Liver (tissue), 9 donors: Measurements from ENCODE around the gene DYNLT2. TPM values are rescaled to one million over a fixed set of nuclear protein-coding genes. Genes with fewer than 3 reads are reported as not detected.

Experiments
- DNase-seq: peaks from one replicate; pipeline ENCODE4 v3.0.0-alpha.2; 2017; ENCODE audit warnings: low spot score
- H3K27ac ChIP-seq, 2 donors: one replicate each; pipeline ENCODE4 v1.7.0; 2013; ENCODE audit warnings: inconsistent platforms in 2 of 2, low read length in 2 of 2, control low read depth in 1 of 2, low read depth in 1 of 2, mild to moderate bottlenecking in 1 of 2
- H3K27me3 ChIP-seq, 4 donors: one replicate each; pipeline versions ENCODE4 v1.6.1 to v1.7.0; 2013; ENCODE audit warnings: low read length in 3 of 4, inconsistent platforms in 1 of 4, mild to moderate bottlenecking in 1 of 4, moderate library complexity in 1 of 4; ENCODE audit not compliant: control insufficient read depth in 4 of 4, insufficient read depth in 4 of 4
- H3K36me3 ChIP-seq, 4 donors: one replicate each; pipeline versions ENCODE4 v1.6.1 to v1.7.0; 2013; ENCODE audit warnings: low read length in 3 of 4, mild to moderate bottlenecking in 3 of 4, low read depth in 1 of 4, moderate library complexity in 1 of 4; ENCODE audit not compliant: control insufficient read depth in 4 of 4, insufficient read depth in 3 of 4
- H3K4me1 ChIP-seq, 4 donors: one replicate each; pipeline versions ENCODE4 v1.6.1 to v1.7.0; 2013; ENCODE audit warnings: low read length in 3 of 4, mild to moderate bottlenecking in 3 of 4, moderate library complexity in 1 of 4; ENCODE audit not compliant: control insufficient read depth in 4 of 4, insufficient read depth in 4 of 4
- H3K4me3 ChIP-seq, 3 donors: one replicate each; pipeline versions ENCODE4 v1.6.1 to v1.7.0; 2013; ENCODE audit warnings: low read length in 3 of 3, control low read depth in 1 of 3, low read depth in 1 of 3, mild to moderate bottlenecking in 1 of 3
- H3K9ac ChIP-seq, 2 donors: one replicate each; pipeline ENCODE4 v1.7.0; 2013; ENCODE audit warnings: low read length in 2 of 2, mild to moderate bottlenecking in 2 of 2, moderate library complexity in 2 of 2, control low read depth in 1 of 2, low read depth in 1 of 2
- H3K9me3 ChIP-seq, 4 donors: one replicate each; pipeline versions ENCODE4 v1.6.1 to v1.7.0; 2013; ENCODE audit warnings: low read length in 3 of 4; ENCODE audit not compliant: control insufficient read depth in 4 of 4
- EGR1 ChIP-seq, 2 donors: IDR thresholded peaks; 2 replicates each; pipeline ENCODE4 v1.6.1; 2016 to 2018; ENCODE audit warnings: antibody characterized with exemption in 2 of 2, low read depth in 2 of 2
- FOXA1 ChIP-seq: IDR thresholded peaks from 2 replicates; pipeline ENCODE4 v1.6.1; 2016; ENCODE audit warnings: antibody characterized with exemption
- FOXA2 ChIP-seq: IDR thresholded peaks from 2 replicates; pipeline ENCODE4 v1.6.1; 2016; ENCODE audit warnings: antibody characterized with exemption
- GABPA ChIP-seq, 2 donors: IDR thresholded peaks in 1 of 2; conservative IDR thresholded peaks in 1 of 2; 2 replicates each; pipeline ENCODE4 v1.6.1; 2016; ENCODE audit warnings: antibody characterized with exemption in 2 of 2, mild to moderate bottlenecking in 1 of 2, moderate library complexity in 1 of 2
- HNF4A ChIP-seq, 2 donors: conservative IDR thresholded peaks; 2 replicates each; pipeline ENCODE4 v1.6.1; 2016; ENCODE audit warnings: antibody characterized with exemption in 2 of 2, mild to moderate bottlenecking in 2 of 2
- HNF4G ChIP-seq: IDR thresholded peaks from 2 replicates; pipeline ENCODE4 v1.6.1; 2016; ENCODE audit warnings: antibody characterized with exemption
- JUND ChIP-seq, 2 donors: IDR thresholded peaks; 2 replicates each; pipeline ENCODE4 v1.6.1; 2016; ENCODE audit warnings: antibody characterized with exemption in 2 of 2
- NR2F2 ChIP-seq: IDR thresholded peaks from 2 replicates; pipeline ENCODE4 v1.6.1; 2016; ENCODE audit warnings: antibody characterized with exemption
- RAD21 ChIP-seq, 2 donors: IDR thresholded peaks; 2 replicates each; pipeline ENCODE4 v1.6.1; 2016; ENCODE audit warnings: antibody characterized with exemption in 2 of 2, mild to moderate bottlenecking in 2 of 2
- RXRA ChIP-seq, 2 donors: IDR thresholded peaks; 2 replicates each; pipeline ENCODE4 v1.6.1; 2017 to 2018; ENCODE audit warnings: antibody characterized with exemption in 2 of 2, mild to moderate bottlenecking in 1 of 2
- SP1 ChIP-seq: IDR thresholded peaks from 2 replicates; pipeline ENCODE4 v1.6.1; 2018; ENCODE audit warnings: antibody characterized with exemption, mild to moderate bottlenecking
- TAF1 ChIP-seq: conservative IDR thresholded peaks from 2 replicates; pipeline ENCODE4 v1.6.1; 2016; ENCODE audit warnings: antibody characterized with exemption, mild to moderate bottlenecking
- YY1 ChIP-seq: IDR thresholded peaks from 2 replicates; pipeline ENCODE4 v1.6.1; 2016; ENCODE audit warnings: antibody characterized with exemption, mild to moderate bottlenecking
- WGBS: extraction: QIAGEN DNeasy Blood & Tissue Kit; methylation state at CpG from one replicate; pipeline ENCODE4 v1.1.7; 2013; 5-methylcytosine and 5-hydroxymethylcytosine counted together
- polyA plus RNA-seq, 2 donors: library from polyadenylated mRNA; stranded (reverse) in 1 of 2; unstranded in 1 of 2; fragments of 200-250 nt in 1 of 2; fragments of >200 nt in 1 of 2; fragmentation: Nextera tagmentation in 1 of 2; extraction: Ambion mirVana in 1 of 2; gene quantifications; one replicate each; pipeline versions ENCODE4 v1.2.1 to v1.2.3, GENCODE V29; 2013 to 2015
- total RNA-seq, 2 donors: library from RNA; depleted of rRNA; stranded (reverse); fragments of >200 nt; gene quantifications; one replicate each; pipeline ENCODE4 v1.2.3, GENCODE V29; 2014
- TF ChIP-seq, protein P1 (sequence below): IDR thresholded peaks from 2 replicates; pipeline ENCODE4 v1.6.1; 2016; ENCODE audit warnings: antibody characterized with exemption
- TF ChIP-seq, protein P2 (sequence below): IDR thresholded peaks from 2 replicates; pipeline ENCODE4 v1.6.1; 2016; ENCODE audit warnings: antibody characterized with exemption
- TF ChIP-seq, protein P3 (sequence below): IDR thresholded peaks from 2 replicates; pipeline ENCODE4 v1.6.1; 2016; ENCODE audit warnings: antibody characterized with exemption, mild to moderate bottlenecking
- TF ChIP-seq, protein P4 (sequence below): fragments of 150-350 bp; IDR thresholded peaks from 2 replicates; pipeline ENCODE4 v1.5.1; 2017; ENCODE audit warnings: improper control_type of control experiment, low read depth, low read length; ENCODE audit not compliant: missing input control
- TF ChIP-seq, protein P5 (sequence below): IDR thresholded peaks from 2 replicates; pipeline ENCODE4 v1.6.1; 2016; ENCODE audit warnings: antibody characterized with exemption
- donor health status: healthy.
- donor health status: healthy.
- donor health status: healthy.
- donor health status: healthy.
- donor health status: healthy.

DYNLT2 gene
- total and polyA plus RNA-seq, 4 donors = 0.37 to 2.3 (median 1.2) TPM

DNA sequence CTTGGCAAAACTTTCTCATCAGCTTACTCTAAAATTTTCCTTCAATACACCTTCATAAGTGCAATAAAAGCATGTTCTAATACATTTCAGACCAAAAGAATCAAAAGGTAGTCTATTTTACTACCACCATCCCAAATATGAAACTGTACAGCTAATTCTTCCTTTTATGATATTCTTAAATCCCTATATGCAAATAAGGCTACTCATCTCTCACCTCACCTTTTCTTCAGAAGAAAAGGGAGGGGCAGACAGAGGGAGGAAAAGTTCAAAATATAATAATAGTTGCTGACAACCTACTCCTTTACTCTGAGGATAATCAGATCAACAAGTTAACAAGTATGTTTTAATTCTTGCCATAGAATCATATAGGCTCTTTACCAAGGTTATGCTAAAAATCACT, 42.1 kb downstream of the DYNLT2 start:
- TF ChIP-seq, protein P1, sequence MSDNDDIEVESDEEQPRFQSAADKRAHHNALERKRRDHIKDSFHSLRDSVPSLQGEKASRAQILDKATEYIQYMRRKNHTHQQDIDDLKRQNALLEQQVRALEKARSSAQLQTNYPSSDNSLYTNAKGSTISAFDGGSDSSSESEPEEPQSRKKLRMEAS = no peak
- TF ChIP-seq, protein P2, sequence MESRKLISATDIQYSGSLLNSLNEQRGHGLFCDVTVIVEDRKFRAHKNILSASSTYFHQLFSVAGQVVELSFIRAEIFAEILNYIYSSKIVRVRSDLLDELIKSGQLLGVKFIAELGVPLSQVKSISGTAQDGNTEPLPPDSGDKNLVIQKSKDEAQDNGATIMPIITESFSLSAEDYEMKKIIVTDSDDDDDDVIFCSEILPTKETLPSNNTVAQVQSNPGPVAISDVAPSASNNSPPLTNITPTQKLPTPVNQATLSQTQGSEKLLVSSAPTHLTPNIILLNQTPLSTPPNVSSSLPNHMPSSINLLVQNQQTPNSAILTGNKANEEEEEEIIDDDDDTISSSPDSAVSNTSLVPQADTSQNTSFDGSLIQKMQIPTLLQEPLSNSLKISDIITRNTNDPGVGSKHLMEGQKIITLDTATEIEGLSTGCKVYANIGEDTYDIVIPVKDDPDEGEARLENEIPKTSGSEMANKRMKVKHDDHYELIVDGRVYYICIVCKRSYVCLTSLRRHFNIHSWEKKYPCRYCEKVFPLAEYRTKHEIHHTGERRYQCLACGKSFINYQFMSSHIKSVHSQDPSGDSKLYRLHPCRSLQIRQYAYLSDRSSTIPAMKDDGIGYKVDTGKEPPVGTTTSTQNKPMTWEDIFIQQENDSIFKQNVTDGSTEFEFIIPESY = no peak
- no peak for TF ChIP-seq FOXA1
- TF ChIP-seq EGR1 (IDR thresholded peaks at IDR 0.05; ENCODE audit: low read depth in 2 of 2) = no peak
- no peak for TF ChIP-seq HNF4A (conservative IDR thresholded peaks at IDR 0.05)
- TF ChIP-seq HNF4G = no peak
- peaks cover 0 to 13% (median 8%) of the 10 kb centered on the region in 4 donors for H3K4me1 ChIP-seq
- peaks cover 1 to 29% (median 21%) of the 10 kb centered on the region in 4 donors for H3K36me3 ChIP-seq
- no peak overlapping the region for H3K4me3 ChIP-seq
- no peaks in the 10 kb centered on the region for H3K27me3 ChIP-seq
- H3K27ac ChIP-seq = no peak overlapping the region
- DNase-seq = no peak
- H3K9ac ChIP-seq = no peak overlapping the region
- no peaks in the 10 kb centered on the region for H3K9me3 ChIP-seq

DNA sequence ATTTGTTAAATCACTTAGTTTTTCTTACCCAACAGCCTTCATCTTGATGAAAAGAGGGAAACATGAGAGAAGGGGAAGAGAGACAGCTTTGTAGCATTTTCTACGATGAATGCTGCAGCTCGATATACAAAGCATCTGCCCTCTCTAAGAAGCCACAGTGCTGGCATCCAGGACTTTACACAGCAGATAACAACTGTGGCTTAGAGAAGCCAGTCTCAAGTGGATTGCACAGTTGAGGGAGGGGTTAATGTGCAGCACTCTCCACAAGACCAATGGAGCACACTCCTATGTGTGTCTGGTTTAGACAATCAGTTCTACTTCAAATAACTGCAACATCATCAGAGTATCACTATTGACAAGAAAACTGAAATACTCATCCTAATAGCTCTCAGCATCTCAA, 43.6 kb downstream of the DYNLT2 start:
- WGBS = 95% methylated on average over 2 of the region's 2 CpGs
- peaks cover 1 to 21% (median 15%) of the 10 kb centered on the region in 4 donors for H3K36me3 ChIP-seq

More for the DNA sequence above, 43.6 kb downstream of the DYNLT2 start:
- no peak for DNase-seq
- no peak overlapping the region for H3K27ac ChIP-seq
- no peak overlapping the region for H3K9ac ChIP-seq
- TF ChIP-seq JUND (IDR thresholded peaks at IDR 0.05) = no peak
- TF ChIP-seq GABPA (IDR thresholded peaks at IDR 0.05 in 1 of 2, conservative IDR thresholded peaks at IDR 0.05 in 1 of 2) = no peak
- no peak for TF ChIP-seq NR2F2
- TF ChIP-seq, protein P2 = no peak
- TF ChIP-seq HNF4A (conservative IDR thresholded peaks at IDR 0.05) = no peak
- no peak for TF ChIP-seq TAF1
- no peak for TF ChIP-seq YY1
- no peak for TF ChIP-seq RAD21 (IDR thresholded peaks at IDR 0.05)
- TF ChIP-seq FOXA1 = no peak
- TF ChIP-seq, protein P3, sequence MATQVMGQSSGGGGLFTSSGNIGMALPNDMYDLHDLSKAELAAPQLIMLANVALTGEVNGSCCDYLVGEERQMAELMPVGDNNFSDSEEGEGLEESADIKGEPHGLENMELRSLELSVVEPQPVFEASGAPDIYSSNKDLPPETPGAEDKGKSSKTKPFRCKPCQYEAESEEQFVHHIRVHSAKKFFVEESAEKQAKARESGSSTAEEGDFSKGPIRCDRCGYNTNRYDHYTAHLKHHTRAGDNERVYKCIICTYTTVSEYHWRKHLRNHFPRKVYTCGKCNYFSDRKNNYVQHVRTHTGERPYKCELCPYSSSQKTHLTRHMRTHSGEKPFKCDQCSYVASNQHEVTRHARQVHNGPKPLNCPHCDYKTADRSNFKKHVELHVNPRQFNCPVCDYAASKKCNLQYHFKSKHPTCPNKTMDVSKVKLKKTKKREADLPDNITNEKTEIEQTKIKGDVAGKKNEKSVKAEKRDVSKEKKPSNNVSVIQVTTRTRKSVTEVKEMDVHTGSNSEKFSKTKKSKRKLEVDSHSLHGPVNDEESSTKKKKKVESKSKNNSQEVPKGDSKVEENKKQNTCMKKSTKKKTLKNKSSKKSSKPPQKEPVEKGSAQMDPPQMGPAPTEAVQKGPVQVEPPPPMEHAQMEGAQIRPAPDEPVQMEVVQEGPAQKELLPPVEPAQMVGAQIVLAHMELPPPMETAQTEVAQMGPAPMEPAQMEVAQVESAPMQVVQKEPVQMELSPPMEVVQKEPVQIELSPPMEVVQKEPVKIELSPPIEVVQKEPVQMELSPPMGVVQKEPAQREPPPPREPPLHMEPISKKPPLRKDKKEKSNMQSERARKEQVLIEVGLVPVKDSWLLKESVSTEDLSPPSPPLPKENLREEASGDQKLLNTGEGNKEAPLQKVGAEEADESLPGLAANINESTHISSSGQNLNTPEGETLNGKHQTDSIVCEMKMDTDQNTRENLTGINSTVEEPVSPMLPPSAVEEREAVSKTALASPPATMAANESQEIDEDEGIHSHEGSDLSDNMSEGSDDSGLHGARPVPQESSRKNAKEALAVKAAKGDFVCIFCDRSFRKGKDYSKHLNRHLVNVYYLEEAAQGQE = no peak
- TF ChIP-seq HNF4G = no peak
- TF ChIP-seq, protein P1 = no peak
- no peak for TF ChIP-seq RXRA (IDR thresholded peaks at IDR 0.05)
- TF ChIP-seq, protein P4, sequence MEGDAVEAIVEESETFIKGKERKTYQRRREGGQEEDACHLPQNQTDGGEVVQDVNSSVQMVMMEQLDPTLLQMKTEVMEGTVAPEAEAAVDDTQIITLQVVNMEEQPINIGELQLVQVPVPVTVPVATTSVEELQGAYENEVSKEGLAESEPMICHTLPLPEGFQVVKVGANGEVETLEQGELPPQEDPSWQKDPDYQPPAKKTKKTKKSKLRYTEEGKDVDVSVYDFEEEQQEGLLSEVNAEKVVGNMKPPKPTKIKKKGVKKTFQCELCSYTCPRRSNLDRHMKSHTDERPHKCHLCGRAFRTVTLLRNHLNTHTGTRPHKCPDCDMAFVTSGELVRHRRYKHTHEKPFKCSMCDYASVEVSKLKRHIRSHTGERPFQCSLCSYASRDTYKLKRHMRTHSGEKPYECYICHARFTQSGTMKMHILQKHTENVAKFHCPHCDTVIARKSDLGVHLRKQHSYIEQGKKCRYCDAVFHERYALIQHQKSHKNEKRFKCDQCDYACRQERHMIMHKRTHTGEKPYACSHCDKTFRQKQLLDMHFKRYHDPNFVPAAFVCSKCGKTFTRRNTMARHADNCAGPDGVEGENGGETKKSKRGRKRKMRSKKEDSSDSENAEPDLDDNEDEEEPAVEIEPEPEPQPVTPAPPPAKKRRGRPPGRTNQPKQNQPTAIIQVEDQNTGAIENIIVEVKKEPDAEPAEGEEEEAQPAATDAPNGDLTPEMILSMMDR = no peak
- no peak for TF ChIP-seq FOXA2
- TF ChIP-seq EGR1 (IDR thresholded peaks at IDR 0.05; ENCODE audit: low read depth in 2 of 2) = no peak
- TF ChIP-seq, protein P5, sequence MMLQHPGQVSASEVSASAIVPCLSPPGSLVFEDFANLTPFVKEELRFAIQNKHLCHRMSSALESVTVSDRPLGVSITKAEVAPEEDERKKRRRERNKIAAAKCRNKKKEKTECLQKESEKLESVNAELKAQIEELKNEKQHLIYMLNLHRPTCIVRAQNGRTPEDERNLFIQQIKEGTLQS = no peak
- no peak for TF ChIP-seq SP1
- no peaks in the 10 kb centered on the region for H3K9me3 ChIP-seq
- peaks cover 3 to 27% (median 19%) of the 10 kb centered on the region in 4 donors for H3K4me1 ChIP-seq
- no peak overlapping the region for H3K4me3 ChIP-seq
- H3K27me3 ChIP-seq = no peaks in the 10 kb centered on the region
